ENCODE results near the gene MAG. TPM values are rescaled to one million over a fixed set of nuclear protein-coding genes. Genes with fewer than 3 reads are reported as not detected.
"Not testable (repeated sequence)": the region's sequence is repeated elsewhere in the genome, so short reads cannot be mapped to it uniquely, and the experiment has no call there.

The MAG gene
- total RNA-seq, 2 experiments from 2014 or later: 0.20 to 0.29 TPM

GRCh38 chr19:35357867-35358573, 66.1 kb downstream of the MAG start, which contains the start of gene FFAR3:
Gene FFAR3 (plus strand): TSS chr19:35358460. CDS start chr19:35358891, 431 bp downstream.
- Mint-ChIP-seq H3K27ac (peak within 1 kb of the TSS; percentile 67), H3K9me3 (no peaks in the 10 kb centered on the region), H3K27me3 (peaks cover 7% of the 10 kb centered on the region), H3K36me3 (no peaks in the 10 kb centered on the region), H3K4me1 (peaks cover 10% of the 10 kb centered on the region), H3K4me3 (peak within 1 kb of the TSS; percentile 37)
- DNase-seq: no peak

- not testable (repeated sequence) for DNase-seq
These were observed 66.9 kb downstream of the MAG start for GRCh38 chr19:35358834-35359233.

GRCh38 chr19:35359395-35359794, 67.4 kb downstream of the MAG start:
- not testable (repeated sequence) for DNase-seq, H3K27me3 Mint-ChIP-seq, H3K4me1 Mint-ChIP-seq, H3K36me3 Mint-ChIP-seq, H3K9me3 Mint-ChIP-seq, H3K4me3 Mint-ChIP-seq, H3K27ac Mint-ChIP-seq

More at GRCh38 chr19:35358834-35359233, 66.9 kb downstream of the MAG start:
- H3K9me3 Mint-ChIP-seq, H3K4me3 Mint-ChIP-seq, H3K27ac Mint-ChIP-seq, H3K4me1 Mint-ChIP-seq, H3K27me3 Mint-ChIP-seq, H3K36me3 Mint-ChIP-seq: not testable (repeated sequence)

GRCh38 chr19:35360081-35360480, 68.1 kb downstream of the MAG start:
- H3K4me1 Mint-ChIP-seq, H3K9me3 Mint-ChIP-seq, H3K27ac Mint-ChIP-seq, H3K27me3 Mint-ChIP-seq, H3K36me3 Mint-ChIP-seq, H3K4me3 Mint-ChIP-seq, DNase-seq: not testable (repeated sequence)

GRCh38 chr19:35360880-35361420, 69.0 kb downstream of the MAG start:
- no peak overlapping the region for H3K4me3 Mint-ChIP-seq
- peaks cover 10% of the 10 kb centered on the region for H3K4me1 Mint-ChIP-seq
- DNase-seq: no peak
- no peaks in the 10 kb centered on the region for H3K9me3 Mint-ChIP-seq
- H3K27ac Mint-ChIP-seq: no peak overlapping the region
- no peaks in the 10 kb centered on the region for H3K36me3 Mint-ChIP-seq
- H3K27me3 Mint-ChIP-seq: peaks cover 11% of the 10 kb centered on the region

- Mint-ChIP-seq H3K27ac (no peak overlapping the region), H3K4me3 (no peak overlapping the region), H3K9me3 (no peaks in the 10 kb centered on the region), H3K36me3 (no peaks in the 10 kb centered on the region), H3K27me3 (peaks cover 24% of the 10 kb centered on the region), H3K4me1 (peaks cover 10% of the 10 kb centered on the region)
- DNase-seq: no peak
These were observed 70.5 kb downstream of the MAG start for GRCh38 chr19:35362261-35363000.

- Mint-ChIP-seq H3K4me3 (no peak overlapping the region), H3K9me3 (no peaks in the 10 kb centered on the region), H3K36me3 (no peaks in the 10 kb centered on the region), H3K4me1 (peaks cover 3% of the 10 kb centered on the region), H3K27ac (no peak overlapping the region), H3K27me3 (peaks cover 23% of the 10 kb centered on the region)
- DNase-seq: no peak
These were observed 71.1 kb downstream of the MAG start for GRCh38 chr19:35363001-35363590.

Other genes starting within 250 kb of the MAG start
- not detected for gene FXYD3, start 176.3 kb upstream of the MAG start, total RNA-seq
- not detected for gene LGI4, start 157.1 kb upstream of the MAG start, total RNA-seq
- gene FXYD1, start 153.3 kb upstream of the MAG start, total RNA-seq: 1 to 10 TPM; 1.1 TPM
- gene FXYD7, start 148.9 kb upstream of the MAG start, total RNA-seq: under 1 TPM; 0.54 to 0.62 TPM
- gene FXYD5, start 137.4 kb upstream of the MAG start, total RNA-seq: 100 to 1,000 TPM; 272 to 275 TPM
- not detected for gene FAM187B, start 63.4 kb upstream of the MAG start, total RNA-seq
- gene LSR, start 43.2 kb upstream of the MAG start, total RNA-seq: 10 to 100 TPM; 40.6 to 43.9 TPM
- 100 to 1,000 TPM; 105 to 109 TPM for gene USF2, start 23.2 kb upstream of the MAG start, total RNA-seq
- under 1 TPM; 0.32 to 0.37 TPM for gene HAMP, start 9.6 kb upstream of the MAG start, total RNA-seq
- gene CD22, start 37.0 kb downstream of the MAG start, total RNA-seq: 1 to 10 TPM; 3.0 to 3.2 TPM
- under 1 TPM in 1 of 2 experiments, not detected in 1; 0.08 TPM for gene FFAR1, start 55.7 kb downstream of the MAG start, total RNA-seq
- 1 to 10 TPM; 1.2 to 1.3 TPM for gene FFAR3, start 66.3 kb downstream of the MAG start, total RNA-seq
- gene GPR42, start 78.9 kb downstream of the MAG start, total RNA-seq: under 1 TPM in 1 of 2 experiments, not detected in 1; 0.16 TPM
- gene FFAR2, start 156.1 kb downstream of the MAG start, total RNA-seq: not detected
- not detected for gene KRTDAP, start 198.3 kb downstream of the MAG start, total RNA-seq
- 1 to 10 TPM; 1.4 to 1.5 TPM for gene DMKN, start 221.5 kb downstream of the MAG start, total RNA-seq
- not detected for gene SBSN, start 236.2 kb downstream of the MAG start, total RNA-seq
- gene GAPDHS, start 241.3 kb downstream of the MAG start, total RNA-seq: not detected

Measured in activated naive CD8-positive, alpha-beta T cell treated with anti-CD3 and anti-CD28 coated beads for 36 hours (primary cell).